Measurements from ENCODE around the gene FOSL1.
A peak's percentile ranks its signal among the peaks of the same experiment; 100 is the strongest.

The FOSL1 gene

DNA sequence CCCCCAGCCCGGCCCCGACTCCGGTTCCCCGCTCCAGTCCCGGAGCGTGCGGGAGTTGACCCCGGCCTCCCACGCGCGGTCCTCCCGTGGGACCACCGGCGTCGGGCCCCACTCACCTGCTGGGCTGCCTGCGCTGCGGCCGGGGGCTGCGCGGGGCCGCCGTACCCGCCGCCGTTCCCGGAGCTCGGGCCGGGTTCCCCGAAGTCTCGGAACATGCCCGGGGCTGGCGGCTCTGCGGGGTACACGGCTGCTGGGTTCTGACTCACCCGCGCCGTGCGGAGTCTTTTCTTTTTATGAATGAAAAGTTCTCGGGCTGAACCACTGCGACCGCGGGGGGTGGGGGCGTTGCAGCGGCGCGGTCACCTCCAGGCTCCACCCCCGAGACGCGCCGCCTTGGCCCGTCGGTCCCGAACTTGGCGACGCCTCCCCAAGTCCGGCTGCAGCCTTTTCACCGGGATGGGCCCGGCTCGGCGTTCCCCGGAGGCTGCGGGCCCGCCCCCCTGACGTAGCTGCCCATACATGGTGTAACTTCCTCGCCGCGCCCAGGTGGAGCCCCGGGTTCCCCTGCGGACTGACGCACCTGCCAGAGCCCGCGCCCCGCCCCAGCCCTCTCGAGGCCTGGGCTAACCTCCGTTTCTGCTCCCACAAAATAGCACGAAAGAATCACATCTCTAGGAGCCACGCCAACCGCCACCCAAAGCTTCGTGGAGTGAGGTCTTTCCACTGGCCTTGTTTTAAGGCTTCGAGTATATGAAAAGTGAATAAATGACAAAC, at the start of gene FOSL1:
TSS of gene FOSL1 (minus strand) at position 264 of the 774 bp plus-strand sequence. CDS start at position 215, 49 bp downstream.
- DNase-seq (ENCODE audit: low read depth), result peak; percentile 92

- no peak for DNase-seq (ENCODE audit: low read depth)
Observed at GRCh38 chr11:65947603-65948125, 47.5 kb upstream of the FOSL1 start.

- no peak for DNase-seq (ENCODE audit: low read depth)
Observed at GRCh38 chr11:65947133-65947532, 46.9 kb upstream of the FOSL1 start.

DNA sequence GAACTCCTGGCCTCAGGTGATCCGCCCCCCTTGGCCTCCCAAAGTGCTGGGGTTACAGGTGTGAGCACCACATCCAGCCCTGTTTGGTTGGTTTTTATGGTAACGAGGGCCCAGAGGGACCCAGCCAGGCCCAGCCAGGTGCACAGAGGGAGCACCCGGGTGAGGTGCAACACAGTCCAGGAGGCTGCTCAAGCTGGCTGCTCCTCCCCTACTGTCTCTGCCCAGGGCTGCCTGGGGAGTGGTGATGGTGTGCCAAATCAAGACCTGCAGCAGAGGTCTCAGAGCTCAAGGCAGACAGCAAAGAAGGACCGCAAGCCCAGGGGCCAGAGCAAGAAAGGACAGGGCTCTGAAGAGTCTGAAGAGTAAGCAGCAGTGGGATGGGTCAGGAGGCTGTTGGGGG, 46.5 kb upstream of the FOSL1 start:
- DNase-seq (ENCODE audit: low read depth), result no peak

DNA sequence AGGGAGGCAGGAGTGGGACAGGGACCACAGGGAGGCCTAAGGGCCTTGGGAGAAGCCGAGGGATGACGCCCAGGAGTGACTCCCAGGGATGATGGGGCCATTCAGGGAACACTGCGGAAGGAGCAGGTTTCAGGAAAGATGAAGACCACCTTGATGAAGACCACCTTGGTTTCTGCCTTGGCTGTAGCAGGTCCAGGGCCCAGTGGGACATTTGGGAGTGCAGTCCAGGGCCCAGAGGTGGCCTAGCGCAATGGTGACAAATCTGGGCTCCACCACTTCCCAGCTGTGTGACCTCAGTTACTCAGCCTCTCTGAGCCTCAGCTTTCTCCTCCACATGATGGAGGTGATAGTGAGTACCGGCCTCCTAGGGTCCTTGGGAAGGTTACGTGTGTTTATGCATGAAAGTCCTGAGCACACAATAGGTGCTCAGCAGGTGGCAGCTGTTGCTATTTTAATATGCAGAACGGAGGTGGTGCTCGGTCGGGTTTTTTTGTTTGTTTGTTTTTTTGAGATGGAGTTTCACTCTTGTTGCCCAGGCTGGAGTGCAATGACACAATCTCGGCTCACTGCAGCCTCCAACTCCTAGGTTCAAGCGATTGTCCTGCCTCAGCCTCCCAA, 45.9 kb upstream of the FOSL1 start:
- DNase-seq (ENCODE audit: low read depth), result no peak

- no peak for DNase-seq (ENCODE audit: low read depth)
Observed at GRCh38 chr11:65945430-65945911, 45.3 kb upstream of the FOSL1 start, which contains the start of gene TSGA10IP. TSS of gene TSGA10IP (plus strand) at chr11:65945480. CDS start at chr11:65945676, 196 bp downstream.

DNA sequence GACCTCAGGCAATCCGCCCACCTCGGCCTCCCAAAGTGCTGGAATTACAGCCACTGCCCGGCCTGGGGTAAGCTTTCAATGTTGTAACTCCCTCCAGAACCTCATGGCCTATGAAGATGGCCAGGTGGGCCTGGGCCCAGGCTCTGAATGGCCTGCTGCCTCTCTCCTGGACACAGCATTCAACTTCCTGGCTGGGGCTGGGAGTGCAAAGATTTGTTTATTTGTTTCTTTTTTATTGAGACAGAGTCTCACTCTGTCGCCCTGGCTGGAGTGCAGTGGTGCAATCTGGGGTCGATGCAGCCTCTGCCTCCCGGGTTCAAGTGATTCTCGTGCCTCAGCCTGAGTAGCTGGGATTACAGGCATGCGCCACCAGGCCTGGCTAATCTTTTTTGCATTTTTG, 44.6 kb upstream of the FOSL1 start:
- DNase-seq (ENCODE audit: low read depth), result no peak

DNA sequence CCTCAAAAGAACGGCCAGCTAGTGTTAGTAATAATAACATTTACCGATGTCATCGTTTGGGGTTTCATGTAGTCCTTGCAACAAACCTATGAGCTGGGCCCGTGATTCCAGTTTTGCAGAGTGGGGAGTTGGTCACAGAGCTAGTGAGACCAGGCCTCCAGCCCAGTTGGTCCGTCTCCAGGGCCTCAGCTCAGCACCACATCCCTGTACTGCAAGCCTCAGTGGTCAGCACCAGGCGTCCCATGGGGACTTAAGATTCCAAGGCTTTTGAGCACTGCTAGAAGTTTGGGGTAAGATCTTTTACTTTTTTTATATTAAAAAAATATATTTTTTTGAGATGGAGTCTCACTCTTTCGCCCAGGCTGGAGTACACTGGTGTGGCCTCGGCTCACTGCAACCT, 44.0 kb upstream of the FOSL1 start:
- DNase-seq (ENCODE audit: low read depth), result no peak

GRCh38 chr11:65942531-65942930, 42.3 kb upstream of the FOSL1 start:
- DNase-seq (ENCODE audit: low read depth), result no peak

DNA sequence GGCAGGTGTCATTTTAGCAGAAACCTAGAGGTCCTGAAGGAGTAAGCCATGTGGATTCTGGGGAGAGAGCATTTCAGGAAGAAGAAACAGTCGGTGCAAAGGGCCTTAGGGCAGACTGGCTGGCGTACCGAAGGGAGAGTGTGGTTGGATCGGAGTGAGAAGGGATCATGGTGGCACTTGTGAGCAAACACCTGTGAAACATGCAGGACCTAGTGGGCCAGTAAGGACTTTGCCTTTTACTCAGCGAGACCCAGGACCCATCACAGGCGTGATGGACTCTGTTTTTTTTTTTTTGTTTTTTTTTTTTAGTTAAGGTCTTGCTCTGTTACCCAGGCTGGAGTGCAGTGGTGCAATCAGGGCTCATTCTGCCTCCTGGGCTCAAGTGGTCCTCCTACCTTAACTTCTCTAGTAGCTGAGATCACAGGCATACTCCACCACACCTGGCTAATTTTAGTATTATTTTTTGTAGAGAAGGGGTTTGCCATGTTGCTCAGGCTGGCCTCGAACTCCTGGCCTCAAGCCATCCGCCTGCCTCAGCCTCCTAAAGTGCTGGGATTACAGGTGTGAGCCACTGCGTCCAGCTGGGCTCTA, 41.6 kb upstream of the FOSL1 start:
- no peak for DNase-seq (ENCODE audit: low read depth)

DNA sequence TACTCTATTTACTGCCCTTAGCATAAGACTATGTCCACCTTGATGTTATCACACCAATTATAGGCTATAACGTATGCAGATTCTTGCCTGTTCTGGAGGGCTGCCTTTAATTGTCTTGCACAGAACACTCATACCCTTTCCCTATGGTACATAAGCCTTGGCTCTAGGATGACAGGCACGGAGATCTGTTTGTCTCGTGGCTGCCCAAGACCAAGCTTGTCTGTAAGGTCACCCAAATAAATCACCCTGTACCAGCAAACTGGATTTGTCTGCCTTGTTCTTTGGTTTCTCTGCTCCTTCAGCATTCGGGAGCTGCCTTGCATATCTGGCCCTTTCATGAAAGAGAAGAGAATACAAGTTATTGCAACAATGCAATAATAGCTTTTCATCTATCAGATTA, 37.6 kb upstream of the FOSL1 start:
- no peak for DNase-seq (ENCODE audit: low read depth)

GRCh38 chr11:65934014-65934413, 33.8 kb upstream of the FOSL1 start:
- no peak for DNase-seq (ENCODE audit: low read depth)

- DNase-seq (ENCODE audit: low read depth), result no peak
Observed at GRCh38 chr11:65932558-65932919, 32.4 kb upstream of the FOSL1 start.

GRCh38 chr11:65931773-65932557, 31.8 kb upstream of the FOSL1 start:
- DNase-seq (ENCODE audit: low read depth), result no peak

- DNase-seq (ENCODE audit: low read depth), result no peak
Observed at GRCh38 chr11:65928667-65929066, 28.5 kb upstream of the FOSL1 start.

DNA sequence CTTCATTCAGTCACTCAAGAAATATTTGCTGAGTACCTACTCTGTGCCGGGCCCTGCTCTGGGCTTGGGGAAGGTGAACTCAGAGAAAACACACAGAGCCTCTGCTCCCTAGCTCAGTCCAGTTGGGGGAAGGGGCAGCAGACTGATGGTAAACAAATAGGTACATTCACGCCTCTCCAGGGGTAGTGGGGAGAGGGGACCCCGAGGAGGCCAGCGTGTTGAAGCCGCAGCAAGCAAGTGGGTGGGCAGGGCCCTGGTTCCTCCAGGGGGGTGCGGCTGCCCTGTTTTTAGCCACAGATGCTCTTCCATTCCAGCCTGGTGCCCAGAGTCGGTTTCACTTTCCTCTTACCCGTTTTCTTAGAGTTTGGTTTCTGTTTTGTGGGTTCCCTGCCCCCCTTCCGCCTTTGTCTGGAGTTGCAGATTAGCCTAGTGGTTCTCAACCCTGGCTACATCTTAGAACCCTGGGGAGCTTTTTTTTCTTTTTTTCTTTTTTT, 27.8 kb upstream of the FOSL1 start:
- no peak for DNase-seq (ENCODE audit: low read depth)

- DNase-seq (ENCODE audit: low read depth), result no peak
Observed at GRCh38 chr11:65925397-65925796, 25.2 kb upstream of the FOSL1 start.

- no peak for DNase-seq (ENCODE audit: low read depth)
Observed at GRCh38 chr11:65922565-65922964, 22.4 kb upstream of the FOSL1 start.

- no peak for DNase-seq (ENCODE audit: low read depth)
Observed at GRCh38 chr11:65921876-65922275, 21.7 kb upstream of the FOSL1 start.

DNA sequence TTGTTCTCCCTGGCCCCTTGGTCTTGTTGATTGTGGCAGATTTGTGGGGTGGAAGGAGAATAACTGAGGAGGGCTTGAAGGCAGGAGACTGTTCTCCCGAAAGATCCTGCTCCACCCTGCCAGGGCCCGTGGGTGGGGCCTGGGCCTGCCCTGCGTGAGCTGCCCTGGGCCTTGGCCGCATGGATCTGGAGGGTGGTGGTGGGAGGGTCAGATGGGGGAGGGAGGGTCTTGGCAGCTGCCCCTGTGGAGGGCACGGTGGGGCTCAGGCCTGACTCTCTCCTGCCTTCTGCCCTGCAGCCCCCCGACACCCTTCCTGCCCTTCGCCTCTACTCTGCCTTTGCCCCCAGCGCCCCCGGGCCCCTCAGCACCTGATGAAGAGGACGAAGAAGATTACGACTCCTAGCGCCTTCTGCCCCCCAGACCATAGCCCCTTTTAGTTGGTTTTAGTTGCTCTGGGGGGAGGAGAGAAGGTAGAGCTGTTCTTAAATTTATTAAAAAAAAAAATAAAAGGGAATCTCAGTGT, 20.9 kb upstream of the FOSL1 start:
- no peak for DNase-seq (ENCODE audit: low read depth)

DNA sequence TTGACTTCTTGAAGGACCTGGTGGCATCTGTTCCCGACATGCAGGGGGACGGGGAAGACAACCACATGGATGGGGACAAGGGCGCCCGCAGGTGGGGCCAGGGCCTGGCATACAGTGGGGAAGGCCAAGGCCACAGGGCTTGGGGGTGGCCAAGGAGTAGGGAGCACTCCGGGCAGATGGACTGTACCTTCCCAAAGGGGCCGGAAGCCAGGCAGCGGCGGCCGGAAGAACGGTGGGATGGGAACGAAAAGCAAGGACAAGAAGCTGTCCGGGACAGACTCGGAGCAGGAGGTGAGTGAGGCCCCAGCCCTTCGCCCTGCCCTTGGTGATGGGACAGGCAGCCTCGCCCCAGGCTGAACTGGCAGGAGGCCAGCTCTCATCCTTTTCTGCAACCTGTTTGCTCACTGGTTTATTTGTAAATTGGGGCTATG, 20.2 kb upstream of the FOSL1 start:
- DNase-seq (ENCODE audit: low read depth), result no peak
